Kidney (tissue), 22 donors: ENCODE measurements around the gene MATR3. TPM values are rescaled to one million over a fixed set of nuclear protein-coding genes. Genes with fewer than 3 reads are reported as not detected.

Source experiments
- DNase-seq, 5 donors: peaks; one replicate each; pipeline ENCODE4 v3.0.0-alpha.2; 2013 to 2020
- FAIRE-seq: peaks from 2 replicates; lab custom pipeline; 2012; peaks lifted over from hg19 to GRCh38; lab: Jason Lieb, UNC
- H3K27ac ChIP-seq, 2 donors: one replicate each; pipeline ENCODE4 v1.7.0; 2013; ENCODE audit warnings: low read depth in 2 of 2, low read length in 2 of 2, inconsistent platforms in 1 of 2
- H3K27me3 ChIP-seq: one replicate; pipeline ENCODE4 v1.7.1; 2013; ENCODE audit warnings: low read length, inconsistent platforms; ENCODE audit not compliant: control insufficient read depth, insufficient read depth
- H3K36me3 ChIP-seq, 3 donors: one replicate each; pipeline versions ENCODE4 v1.7.0 to v1.7.1; 2013; ENCODE audit warnings: low read length in 3 of 3, control low read depth in 1 of 3, inconsistent platforms in 1 of 3; ENCODE audit not compliant: insufficient read depth in 3 of 3, control insufficient read depth in 2 of 3
- H3K4me1 ChIP-seq, 3 donors: one replicate each; pipeline versions ENCODE4 v1.7.0 to v1.7.1; 2013; ENCODE audit warnings: low read length in 3 of 3, inconsistent platforms in 1 of 3, low read depth in 1 of 3; ENCODE audit not compliant: control insufficient read depth in 2 of 3, insufficient read depth in 2 of 3
- H3K4me3 ChIP-seq, 3 donors: one replicate each; pipeline versions ENCODE4 v1.7.0 to v1.8.1; 2013; ENCODE audit warnings: low read length in 3 of 3, control low read depth in 1 of 3, inconsistent platforms in 1 of 3
- H3K9ac ChIP-seq, 3 donors: one replicate each; pipeline versions ENCODE4 v1.7.0 to v1.7.1; 2013; ENCODE audit warnings: low read length in 3 of 3, control low read depth in 1 of 3, inconsistent platforms in 1 of 3
- H3K9me3 ChIP-seq, 3 donors: one replicate each; pipeline versions ENCODE4 v1.7.0 to v1.7.1; 2013; ENCODE audit warnings: low read length in 3 of 3, control low read depth in 1 of 3, inconsistent platforms in 1 of 3; ENCODE audit not compliant: control insufficient read depth in 2 of 3, insufficient read depth in 1 of 3
- intact Hi-C: fragments of 100-400 bp; cut with DNase I; formaldehyde crosslinking; loops from one replicate; pipeline ENCODE4 v1.11.1; 2022
- long read RNA-seq, 10 donors: library from polyadenylated mRNA in 1 of 10; unstranded in 1 of 10; transcript quantifications; one replicate each; pipeline ENCODE4 v2.0.0 and lab custom pipeline, GENCODE V29; 2021 to 2026
- polyA plus RNA-seq: library from polyadenylated mRNA; stranded (reverse); fragments of 350-450 nt; fragmentation: Illumina TruSeq; extraction: RNeasy Lipid Tissue Mini Kit (QIAGEN cat#74804); gene quantifications from one replicate; pipeline ENCODE4 v1.2.3, GENCODE V29; 2014; ENCODE audit warnings: low read depth, low replicate concordance; ENCODE audit not compliant: insufficient read depth
- total RNA-seq: library from RNA; stranded (reverse); fragmentation: NEBNext Ultra II Directional; extraction: Animal tissue kit (Norgen Biotek cat#: 25700); gene quantifications from one replicate; pipeline ENCODE4 v1.2.1, GENCODE V29; 2021
- TF ChIP-seq, protein P1 (sequence below): IDR thresholded peaks from 3 replicates; pipeline ENCODE4 v1.5.1; 2012; ENCODE audit warnings: mild to moderate bottlenecking, moderate library complexity, borderline replicate concordance; ENCODE audit not compliant: insufficient read depth; ENCODE audit errors: extremely low read depth
- donor health status: control.
- donor health status: control.
- donor health status: control.
- donor health status: control.
- donor health status: control.
- donor health status: DM: yes; HTN: yes; CAD: no.
- donor health status: Normal renal cell carcinoma (clear cell type).

Gene MATR3
- total RNA-seq (215 TPM), polyA plus RNA-seq (124 TPM)
- long read RNA-seq, donor 1, full-length matches to known transcripts, result 26 of 168 reads
- long read RNA-seq, donor 1, partial matches to known transcripts, result 137 of 168 reads
- long read RNA-seq, donor 1, other reads (novel, unspliced or antisense), result 5 of 168 reads
- long read RNA-seq, donor 2, full-length matches to known transcripts, result 20 of 332 reads
- long read RNA-seq, donor 2, partial matches to known transcripts, result 312 of 332 reads
- long read RNA-seq, donor 2, other reads (novel, unspliced or antisense), result 0 of 332 reads
- long read RNA-seq, donor 3, full-length matches to known transcripts, result 34 of 290 reads
- long read RNA-seq, donor 3, partial matches to known transcripts, result 256 of 290 reads
- long read RNA-seq, donor 3, other reads (novel, unspliced or antisense), result 0 of 290 reads
- long read RNA-seq, donor 4, full-length matches to known transcripts, result 31 of 178 reads
- long read RNA-seq, donor 4, partial matches to known transcripts, result 147 of 178 reads
- long read RNA-seq, donor 4, other reads (novel, unspliced or antisense), result 0 of 178 reads
- long read RNA-seq, donor 5, full-length matches to known transcripts, result 4 of 14 reads
- long read RNA-seq, donor 5, partial matches to known transcripts, result 10 of 14 reads
- long read RNA-seq, donor 5, other reads (novel, unspliced or antisense), result 0 of 14 reads
- long read RNA-seq, donor 6, full-length matches to known transcripts, result 42 of 448 reads
- long read RNA-seq, donor 6, partial matches to known transcripts, result 406 of 448 reads
- long read RNA-seq, donor 6, other reads (novel, unspliced or antisense), result 0 of 448 reads
- long read RNA-seq, donor 7, full-length matches to known transcripts, result 212 of 309 reads
- long read RNA-seq, donor 7, partial matches to known transcripts, result 21 of 309 reads
- long read RNA-seq, donor 7, other reads (novel, unspliced or antisense), result 76 of 309 reads
- long read RNA-seq, donor 8, full-length matches to known transcripts, result 28 of 242 reads
- long read RNA-seq, donor 8, partial matches to known transcripts, result 214 of 242 reads
- long read RNA-seq, donor 8, other reads (novel, unspliced or antisense), result 0 of 242 reads
- long read RNA-seq, donor 9, full-length matches to known transcripts, result 9 of 88 reads
- long read RNA-seq, donor 9, partial matches to known transcripts, result 79 of 88 reads
- long read RNA-seq, donor 9, other reads (novel, unspliced or antisense), result 0 of 88 reads
- long read RNA-seq, donor 10, full-length matches to known transcripts, result 28 of 208 reads
- long read RNA-seq, donor 10, partial matches to known transcripts, result 175 of 208 reads
- long read RNA-seq, donor 10, other reads (novel, unspliced or antisense), result 5 of 208 reads

GRCh38 chr5:139293507-139294373, at the start of gene MATR3:
Gene MATR3 (plus strand): TSS chr5:139293740. CDS start chr5:139307416, 13,676 bp downstream.
- Histone ChIP-seq H3K4me1 (peaks cover 0 to 16% (median 11%) of the 10 kb centered on the region in 3 donors), H3K9ac (peak within 1 kb of the TSS; percentile 95 to 99 (median 96)), H3K4me3 (peak within 1 kb of the TSS; percentile 97 to 100 (median 99)), H3K9me3 (no peaks in the 10 kb centered on the region), H3K27me3 (no peaks in the 10 kb centered on the region), H3K27ac (peak within 1 kb of the TSS; percentile 99 to 100), H3K36me3 (no peaks in the 10 kb centered on the region)
- peak; percentile 97 to 99 (median 98) for DNase-seq
- TF ChIP-seq, protein P1, sequence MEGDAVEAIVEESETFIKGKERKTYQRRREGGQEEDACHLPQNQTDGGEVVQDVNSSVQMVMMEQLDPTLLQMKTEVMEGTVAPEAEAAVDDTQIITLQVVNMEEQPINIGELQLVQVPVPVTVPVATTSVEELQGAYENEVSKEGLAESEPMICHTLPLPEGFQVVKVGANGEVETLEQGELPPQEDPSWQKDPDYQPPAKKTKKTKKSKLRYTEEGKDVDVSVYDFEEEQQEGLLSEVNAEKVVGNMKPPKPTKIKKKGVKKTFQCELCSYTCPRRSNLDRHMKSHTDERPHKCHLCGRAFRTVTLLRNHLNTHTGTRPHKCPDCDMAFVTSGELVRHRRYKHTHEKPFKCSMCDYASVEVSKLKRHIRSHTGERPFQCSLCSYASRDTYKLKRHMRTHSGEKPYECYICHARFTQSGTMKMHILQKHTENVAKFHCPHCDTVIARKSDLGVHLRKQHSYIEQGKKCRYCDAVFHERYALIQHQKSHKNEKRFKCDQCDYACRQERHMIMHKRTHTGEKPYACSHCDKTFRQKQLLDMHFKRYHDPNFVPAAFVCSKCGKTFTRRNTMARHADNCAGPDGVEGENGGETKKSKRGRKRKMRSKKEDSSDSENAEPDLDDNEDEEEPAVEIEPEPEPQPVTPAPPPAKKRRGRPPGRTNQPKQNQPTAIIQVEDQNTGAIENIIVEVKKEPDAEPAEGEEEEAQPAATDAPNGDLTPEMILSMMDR, result no peak
- no peak for FAIRE-seq
- intact Hi-C loops, result no loop called here

DNA sequence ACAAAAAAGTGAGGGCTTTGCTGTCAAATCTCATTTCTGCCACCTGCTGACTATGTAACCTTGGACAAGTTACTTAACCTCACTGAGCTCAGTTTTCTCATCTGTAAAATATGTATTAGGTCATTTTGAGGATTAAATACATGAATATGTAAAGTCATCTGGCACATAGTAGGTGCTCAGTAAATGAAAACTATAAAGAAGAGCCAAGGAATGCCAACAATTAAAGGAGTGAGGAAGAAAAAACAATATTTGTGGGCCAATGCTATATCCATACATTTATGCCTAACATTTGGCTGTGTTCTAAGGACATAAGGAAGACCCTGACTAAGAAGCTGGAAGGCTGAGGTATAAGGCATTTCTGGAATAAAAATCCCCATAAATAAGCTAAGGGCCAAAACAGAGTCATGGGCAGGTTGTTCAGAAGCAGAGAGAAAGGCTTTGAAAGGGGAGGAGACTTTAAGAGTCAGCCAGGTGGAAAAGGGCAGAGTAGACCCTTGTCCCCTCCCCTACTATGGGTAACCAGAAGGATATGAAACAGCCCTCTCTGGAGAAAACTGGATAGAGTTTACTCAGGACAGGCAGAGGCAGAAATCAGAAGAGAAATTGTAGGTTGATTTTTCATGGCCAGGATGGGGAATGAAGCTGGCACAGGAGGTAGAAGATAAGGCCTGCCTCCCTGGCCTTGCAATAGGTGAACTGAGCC, 47.8 kb upstream of the MATR3 start:
- no peak overlapping the region for H3K27ac ChIP-seq
- H3K36me3 ChIP-seq, result no peaks in the 10 kb centered on the region
- peaks cover 0 to 3% (median 0%) of the 10 kb centered on the region in 3 donors for H3K4me1 ChIP-seq
- FAIRE-seq, result no peak
- H3K9me3 ChIP-seq, result no peaks in the 10 kb centered on the region
- no peak overlapping the region for H3K9ac ChIP-seq
- intact Hi-C loops, result no loop called here
- H3K27me3 ChIP-seq, result no peaks in the 10 kb centered on the region
- DNase-seq, result no peak
- TF ChIP-seq, protein P1, result no peak
- H3K4me3 ChIP-seq, result no peak overlapping the region
